K562 (cell line): ENCODE measurements around the gene DPYSL4.

Source experiments
- CTBP1 ChIP-seq: fragments of 450-650 bp; IDR thresholded peaks from 2 replicates; pipeline ENCODE4 v1.6.1; 2016; ENCODE audit warnings: borderline replicate concordance
- TF ChIP-seq, protein P1 (sequence below): sonication (generic); formaldehyde crosslinking; IDR thresholded peaks from 2 replicates; pipeline ENCODE4 v1.8.0; 2023; ENCODE audit warnings: missing genetic modification reagents, mild to moderate bottlenecking, borderline replicate concordance

DNA sequence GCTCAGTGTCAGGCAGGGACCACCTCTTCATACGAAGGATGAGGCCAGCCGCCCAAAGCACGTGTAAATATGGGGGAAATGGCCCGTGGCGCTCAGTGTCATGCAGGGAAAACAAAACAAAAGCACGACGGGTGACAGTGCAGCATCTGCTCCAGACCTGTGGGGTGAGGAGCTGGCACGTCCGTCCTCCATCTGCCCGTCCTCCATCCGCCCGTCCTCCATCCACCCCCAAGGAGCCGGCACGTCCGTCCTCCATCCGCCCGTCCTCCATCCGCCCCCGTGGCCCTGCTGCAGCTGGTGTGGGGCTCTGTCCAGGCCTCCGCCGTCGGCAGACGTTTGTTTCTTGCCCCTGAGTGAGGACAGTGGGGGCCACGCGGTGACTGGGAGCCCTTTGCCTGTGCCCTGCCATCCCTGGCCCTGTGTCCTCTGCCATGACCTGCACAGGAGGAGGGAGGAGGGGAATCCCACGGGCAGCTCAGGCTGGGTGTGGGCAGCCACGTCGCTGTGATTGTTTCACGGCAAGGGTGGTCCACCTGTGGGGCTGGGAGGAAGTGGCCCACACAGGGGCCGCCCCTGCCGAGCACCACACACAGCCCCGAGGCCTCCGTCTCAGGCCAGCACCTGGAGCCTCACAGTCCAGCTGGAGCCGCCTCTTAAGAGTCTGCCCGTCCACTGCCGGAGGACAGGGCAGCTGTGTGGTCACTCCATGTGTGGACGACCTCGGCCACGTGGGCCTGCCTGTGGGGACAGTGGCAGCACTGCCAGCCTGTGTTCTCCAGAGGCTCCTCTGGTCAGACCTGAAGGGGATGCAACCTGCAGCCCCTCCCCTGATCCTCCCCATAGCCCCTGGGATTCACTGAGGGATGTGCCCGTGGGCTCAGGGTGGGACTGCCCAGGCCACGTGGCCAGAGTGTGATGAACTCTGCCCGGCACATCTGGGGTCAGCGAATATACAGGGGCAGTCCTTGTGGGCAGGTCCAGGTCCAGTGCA is 38.2 kb upstream of the DPYSL4 start:
- no peak for TF ChIP-seq CTBP1
- TF ChIP-seq, protein P1, sequence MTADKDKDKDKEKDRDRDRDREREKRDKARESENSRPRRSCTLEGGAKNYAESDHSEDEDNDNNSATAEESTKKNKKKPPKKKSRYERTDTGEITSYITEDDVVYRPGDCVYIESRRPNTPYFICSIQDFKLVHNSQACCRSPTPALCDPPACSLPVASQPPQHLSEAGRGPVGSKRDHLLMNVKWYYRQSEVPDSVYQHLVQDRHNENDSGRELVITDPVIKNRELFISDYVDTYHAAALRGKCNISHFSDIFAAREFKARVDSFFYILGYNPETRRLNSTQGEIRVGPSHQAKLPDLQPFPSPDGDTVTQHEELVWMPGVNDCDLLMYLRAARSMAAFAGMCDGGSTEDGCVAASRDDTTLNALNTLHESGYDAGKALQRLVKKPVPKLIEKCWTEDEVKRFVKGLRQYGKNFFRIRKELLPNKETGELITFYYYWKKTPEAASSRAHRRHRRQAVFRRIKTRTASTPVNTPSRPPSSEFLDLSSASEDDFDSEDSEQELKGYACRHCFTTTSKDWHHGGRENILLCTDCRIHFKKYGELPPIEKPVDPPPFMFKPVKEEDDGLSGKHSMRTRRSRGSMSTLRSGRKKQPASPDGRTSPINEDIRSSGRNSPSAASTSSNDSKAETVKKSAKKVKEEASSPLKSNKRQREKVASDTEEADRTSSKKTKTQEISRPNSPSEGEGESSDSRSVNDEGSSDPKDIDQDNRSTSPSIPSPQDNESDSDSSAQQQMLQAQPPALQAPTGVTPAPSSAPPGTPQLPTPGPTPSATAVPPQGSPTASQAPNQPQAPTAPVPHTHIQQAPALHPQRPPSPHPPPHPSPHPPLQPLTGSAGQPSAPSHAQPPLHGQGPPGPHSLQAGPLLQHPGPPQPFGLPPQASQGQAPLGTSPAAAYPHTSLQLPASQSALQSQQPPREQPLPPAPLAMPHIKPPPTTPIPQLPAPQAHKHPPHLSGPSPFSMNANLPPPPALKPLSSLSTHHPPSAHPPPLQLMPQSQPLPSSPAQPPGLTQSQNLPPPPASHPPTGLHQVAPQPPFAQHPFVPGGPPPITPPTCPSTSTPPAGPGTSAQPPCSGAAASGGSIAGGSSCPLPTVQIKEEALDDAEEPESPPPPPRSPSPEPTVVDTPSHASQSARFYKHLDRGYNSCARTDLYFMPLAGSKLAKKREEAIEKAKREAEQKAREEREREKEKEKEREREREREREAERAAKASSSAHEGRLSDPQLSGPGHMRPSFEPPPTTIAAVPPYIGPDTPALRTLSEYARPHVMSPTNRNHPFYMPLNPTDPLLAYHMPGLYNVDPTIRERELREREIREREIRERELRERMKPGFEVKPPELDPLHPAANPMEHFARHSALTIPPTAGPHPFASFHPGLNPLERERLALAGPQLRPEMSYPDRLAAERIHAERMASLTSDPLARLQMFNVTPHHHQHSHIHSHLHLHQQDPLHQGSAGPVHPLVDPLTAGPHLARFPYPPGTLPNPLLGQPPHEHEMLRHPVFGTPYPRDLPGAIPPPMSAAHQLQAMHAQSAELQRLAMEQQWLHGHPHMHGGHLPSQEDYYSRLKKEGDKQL (CRISPR knock-in tag): no peak
